ENCODE data around the gene ASIC2.

ASIC2 gene

GRCh38 chr17:33057564-33057963 lies 235.5 kb downstream of the ASIC2 start:
- no peak for DNase-seq (ENCODE audit: low read depth)

DNA sequence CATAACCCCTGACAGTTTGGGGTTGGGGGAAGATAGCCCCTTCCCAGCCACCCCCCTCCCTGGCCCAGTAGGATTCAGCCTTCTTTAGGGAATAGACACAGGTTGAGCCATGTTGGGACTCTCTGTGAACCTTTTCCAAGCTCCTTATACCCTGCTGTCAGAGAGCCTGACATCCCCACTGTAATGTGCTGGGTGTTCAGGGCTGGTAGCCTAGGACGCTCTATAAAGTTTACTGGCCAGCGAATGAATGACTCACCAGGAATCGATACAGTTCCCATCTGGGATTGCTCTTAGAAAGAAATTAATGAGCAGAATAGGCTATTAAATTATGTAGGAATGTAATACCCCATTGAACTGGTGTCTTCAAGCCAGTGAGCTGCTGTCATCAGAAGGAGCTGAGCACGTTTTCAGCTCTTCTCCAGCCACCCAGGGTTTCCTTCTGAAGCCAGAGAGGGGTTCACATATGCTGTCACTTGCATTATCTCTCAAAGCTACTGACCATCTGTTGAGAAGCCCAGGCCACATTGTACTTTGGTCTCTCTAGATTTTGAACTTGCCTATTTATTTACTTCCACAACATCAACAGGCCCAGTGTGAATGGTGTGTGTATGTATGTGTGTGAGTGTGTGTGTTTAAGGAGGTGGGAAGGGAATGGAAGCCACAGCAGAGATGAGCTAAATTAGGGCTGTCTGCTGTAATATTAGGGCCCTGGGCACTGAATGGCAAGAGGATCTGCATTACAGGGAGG lies 236.5 kb downstream of the ASIC2 start:
- no peak for DNase-seq (ENCODE audit: low read depth)

- DNase-seq (ENCODE audit: low read depth): no peak
Measured at GRCh38 chr17:33055746-33056145, 237.3 kb downstream of the ASIC2 start.

GRCh38 chr17:33055171-33055611 lies 237.9 kb downstream of the ASIC2 start:
- DNase-seq (ENCODE audit: low read depth): no peak

DNA sequence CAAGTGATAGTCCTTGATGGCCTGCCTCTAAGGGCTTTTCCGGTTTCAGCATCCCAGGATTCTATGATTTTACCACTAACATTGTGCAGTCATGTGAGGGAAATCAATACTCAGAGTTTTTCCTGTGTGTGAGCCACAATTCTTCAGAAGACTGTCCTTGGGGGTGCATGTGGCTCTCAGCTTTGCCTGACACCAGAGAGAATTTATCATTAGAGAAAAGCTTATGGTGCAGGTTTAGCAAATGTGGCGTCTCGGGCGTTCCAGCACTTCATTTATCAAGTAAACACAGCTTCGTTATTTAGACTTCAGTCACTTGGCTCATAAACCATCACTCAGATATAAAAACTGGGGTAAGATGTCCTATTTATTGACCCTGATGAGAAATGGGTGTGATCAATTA lies 238.7 kb downstream of the ASIC2 start:
- no peak for DNase-seq (ENCODE audit: low read depth)

DNA sequence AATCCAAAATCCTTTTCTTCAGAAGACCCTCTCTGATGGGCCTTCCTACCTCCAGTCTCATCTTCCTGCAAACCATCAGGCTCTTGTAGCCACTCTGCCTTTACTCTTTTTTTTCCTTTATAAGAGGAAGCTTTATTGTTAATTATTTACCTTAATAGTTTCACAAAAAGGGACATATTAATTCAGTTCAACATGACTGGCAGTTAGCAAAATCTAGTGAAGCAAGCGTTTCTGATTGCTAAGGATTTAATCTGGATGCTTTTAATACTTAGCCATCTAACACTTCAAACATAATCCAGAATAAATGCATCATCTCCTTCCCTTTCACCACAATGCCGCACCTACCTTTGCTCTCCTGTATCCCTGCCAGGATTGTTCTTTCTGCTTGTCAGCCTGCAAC lies 239.4 kb downstream of the ASIC2 start:
- no peak for DNase-seq (ENCODE audit: low read depth)

DNA sequence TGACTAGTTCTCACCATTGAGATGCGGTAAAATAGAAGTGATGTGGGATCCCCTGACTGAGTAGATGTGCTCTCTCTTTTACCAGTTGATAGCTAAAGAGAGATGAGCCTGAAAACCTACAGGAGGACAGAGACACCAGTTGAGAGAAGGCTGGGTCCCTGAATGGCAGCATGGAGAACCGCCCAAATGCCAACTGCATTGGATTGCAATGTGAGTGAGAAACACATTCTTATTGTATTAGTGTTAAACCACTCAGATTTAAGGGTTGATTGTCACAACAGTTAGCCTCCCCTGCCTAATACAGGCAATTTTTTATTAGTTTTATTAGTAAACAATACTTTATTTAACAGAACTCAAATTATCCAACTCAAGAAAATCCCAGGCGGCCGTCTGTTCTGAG lies 240.2 kb downstream of the ASIC2 start:
- DNase-seq (ENCODE audit: low read depth): no peak

GRCh38 chr17:33050611-33051140 lies 242.4 kb downstream of the ASIC2 start:
- no peak for DNase-seq (ENCODE audit: low read depth)

DNA sequence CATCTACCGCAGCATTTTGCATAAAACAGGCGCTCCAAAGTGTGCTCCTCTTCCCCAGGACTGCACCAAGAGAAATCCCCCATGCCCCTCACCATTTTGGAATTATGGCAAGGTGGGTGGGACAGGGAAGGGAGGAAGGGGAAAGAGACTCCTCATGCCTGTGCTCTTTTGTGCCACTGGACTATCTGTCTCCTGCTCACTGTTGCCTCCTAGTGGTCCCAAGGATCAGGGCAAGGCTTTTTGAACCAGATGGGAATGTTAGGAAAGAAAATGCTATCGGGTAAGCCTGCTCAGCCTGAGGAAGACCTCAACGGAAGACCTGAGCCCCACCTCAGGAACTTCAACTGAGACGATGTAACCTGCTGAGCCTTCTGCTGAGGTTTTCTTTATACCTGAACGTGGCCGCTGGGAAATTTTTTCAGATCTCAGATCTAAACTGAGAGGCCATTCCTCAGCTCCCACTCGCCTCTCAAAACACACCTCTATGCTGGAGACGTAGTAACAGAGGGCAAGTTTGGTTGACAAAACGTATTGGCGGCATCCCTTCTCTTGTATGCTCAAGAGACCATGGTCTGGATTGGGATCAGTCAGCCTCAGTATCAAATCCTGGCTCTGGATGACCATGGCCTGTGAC lies 243.2 kb downstream of the ASIC2 start:
- DNase-seq (ENCODE audit: low read depth): no peak

GRCh38 chr17:33046361-33047255 lies 246.5 kb downstream of the ASIC2 start:
- no peak for DNase-seq (ENCODE audit: low read depth)

GRCh38 chr17:33045216-33045615 lies 247.9 kb downstream of the ASIC2 start:
- no peak for DNase-seq (ENCODE audit: low read depth)

DNA sequence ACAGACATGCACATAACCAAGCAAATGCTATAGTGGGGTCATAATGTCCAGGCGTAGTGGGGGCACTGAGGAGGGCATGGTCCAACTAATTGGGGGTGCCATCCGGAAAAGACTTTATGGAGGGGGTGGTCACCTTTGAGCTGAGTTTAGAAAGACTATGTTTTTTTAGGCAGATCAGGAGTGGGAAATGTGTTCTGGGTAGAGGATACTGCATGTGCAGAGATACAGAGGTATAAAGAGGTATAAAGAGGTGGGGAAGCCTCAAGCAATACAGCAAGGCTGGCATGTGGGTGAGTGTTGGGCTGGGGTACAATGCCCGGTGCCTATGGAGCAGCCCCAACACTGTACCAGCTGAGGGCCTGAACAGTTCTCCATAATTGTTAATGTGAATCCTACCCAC lies 248.3 kb downstream of the ASIC2 start:
- DNase-seq (ENCODE audit: low read depth): no peak

DNA sequence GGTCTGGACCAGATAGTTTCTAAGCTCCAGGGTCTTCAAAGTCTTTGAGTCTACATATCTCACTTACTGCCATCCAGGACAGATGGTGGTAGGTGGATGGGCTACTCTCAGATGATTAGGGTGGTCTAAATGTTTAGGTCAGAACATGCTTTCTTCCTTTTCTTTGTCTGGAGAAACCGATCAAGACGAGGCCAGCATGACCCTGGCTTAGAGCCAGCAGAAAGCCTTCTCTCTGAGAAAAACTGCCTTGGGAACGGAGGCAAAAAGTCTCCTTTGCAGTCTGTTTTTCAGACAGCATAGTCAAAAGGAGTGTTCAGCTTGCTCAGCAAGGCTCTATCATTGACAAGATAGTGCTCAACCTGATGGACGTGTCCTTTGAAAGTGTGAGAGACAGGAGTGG lies 252.6 kb downstream of the ASIC2 start:
- no peak for DNase-seq (ENCODE audit: low read depth)

- DNase-seq (ENCODE audit: low read depth): no peak
Measured at GRCh38 chr17:33039874-33040273, 253.2 kb downstream of the ASIC2 start.

DNA sequence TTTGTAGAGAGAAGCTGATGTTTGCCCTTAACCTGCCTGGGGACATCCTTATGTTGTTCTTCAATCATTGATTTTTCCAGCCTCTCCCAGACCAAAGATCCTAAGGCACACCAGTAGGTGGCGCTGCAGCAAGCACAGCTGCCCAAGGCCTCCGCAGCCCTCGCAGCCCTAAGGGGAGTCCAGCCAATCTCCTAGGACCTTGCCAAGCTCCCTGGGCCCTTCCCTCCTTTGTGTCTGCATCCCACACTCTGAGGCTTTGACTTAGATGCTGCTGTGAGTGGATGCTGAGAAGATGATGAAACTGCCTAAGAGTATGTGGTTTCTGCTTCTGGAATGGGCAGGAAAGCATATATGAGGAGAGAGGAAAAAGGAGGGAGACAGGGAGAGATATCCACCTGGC lies 254.4 kb downstream of the ASIC2 start:
- no peak for DNase-seq (ENCODE audit: low read depth)

- DNase-seq (ENCODE audit: low read depth): no peak
Measured at GRCh38 chr17:33033176-33033575, 259.9 kb downstream of the ASIC2 start.

- DNase-seq (ENCODE audit: low read depth): no peak
Measured at GRCh38 chr17:33028778-33029177, 264.3 kb downstream of the ASIC2 start.

GRCh38 chr17:33028061-33028460 lies 265.0 kb downstream of the ASIC2 start:
- DNase-seq (ENCODE audit: low read depth): no peak

GRCh38 chr17:33024688-33025486 lies 268.2 kb downstream of the ASIC2 start:
- no peak for DNase-seq (ENCODE audit: low read depth)

GRCh38 chr17:33023790-33024189 lies 269.3 kb downstream of the ASIC2 start:
- no peak for DNase-seq (ENCODE audit: low read depth)

GRCh38 chr17:33021731-33022408 lies 271.2 kb downstream of the ASIC2 start:
- no peak for DNase-seq (ENCODE audit: low read depth)
